GM18526 (cell line): ENCODE data around the gene NTMT2.

Source experiments
- POLR2A ChIP-seq: IDR thresholded peaks from 3 replicates; pipeline ENCODE4 v1.6.1; 2011; ENCODE audit not compliant: insufficient read length; ENCODE audit errors: extremely low read depth

NTMT2 gene

GRCh38 chr1:170145770-170146676 is at the start of gene NTMT2:
Gene NTMT2, plus strand, starts transcription at chr1:170145959. Its CDS starts 149 bp downstream, at chr1:170146108.
- TF ChIP-seq POLR2A, result no peak

- TF ChIP-seq POLR2A, result no peak
Measured at GRCh38 chr1:170095976-170096748, 49.6 kb upstream of the NTMT2 start.

GRCh38 chr1:170096806-170097340 is 48.9 kb upstream of the NTMT2 start:
- TF ChIP-seq POLR2A, result no peak

GRCh38 chr1:170097449-170097948 is 48.3 kb upstream of the NTMT2 start:
- TF ChIP-seq POLR2A, result no peak

- TF ChIP-seq POLR2A, result no peak
Measured at GRCh38 chr1:170114906-170115305, 30.9 kb upstream of the NTMT2 start.

- no peak for TF ChIP-seq POLR2A
Measured at GRCh38 chr1:170122366-170122765, 23.4 kb upstream of the NTMT2 start.

- no peak for TF ChIP-seq POLR2A
Measured at GRCh38 chr1:170125269-170125668, 20.5 kb upstream of the NTMT2 start.

- TF ChIP-seq POLR2A, result no peak
Measured at GRCh38 chr1:170126696-170127095, 19.1 kb upstream of the NTMT2 start.

GRCh38 chr1:170131450-170131849 is 14.3 kb upstream of the NTMT2 start:
- no peak for TF ChIP-seq POLR2A

GRCh38 chr1:170131984-170132383 is 13.8 kb upstream of the NTMT2 start:
- TF ChIP-seq POLR2A, result no peak

GRCh38 chr1:170133766-170134495 is 11.8 kb upstream of the NTMT2 start:
- TF ChIP-seq POLR2A, result no peak

- no peak for TF ChIP-seq POLR2A
Measured at GRCh38 chr1:170134521-170134920, 11.2 kb upstream of the NTMT2 start.

GRCh38 chr1:170140371-170140770 is 5.4 kb upstream of the NTMT2 start:
- no peak for TF ChIP-seq POLR2A

GRCh38 chr1:170145061-170145460 is 698 bp upstream of the NTMT2 start:
- no peak for TF ChIP-seq POLR2A

- TF ChIP-seq POLR2A, result no peak
Measured at GRCh38 chr1:170146720-170147263, 1.0 kb downstream of the NTMT2 start.

- no peak for TF ChIP-seq POLR2A
Measured at GRCh38 chr1:170149241-170149640, 3.5 kb downstream of the NTMT2 start.
